Neural progenitor cell (in vitro differentiated cells): Measurements from ENCODE around the gene FOXK1. TPM values are rescaled to one million over a fixed set of nuclear protein-coding genes. Genes with fewer than 3 reads are reported as not detected.

ENCODE experiments used
- DNase-seq: peaks from one replicate; pipeline ENCODE4 v3.0.0-alpha.2; 2016; ENCODE audit warnings: low spot score
- H2AFZ ChIP-seq: fragments of 200-600 bp; sonication (generic); replicated peaks from 2 replicates; pipeline ENCODE4 v1.6.1; 2016; ENCODE audit warnings: antibody characterized with exemption
- H3F3A ChIP-seq: fragments of 200-600 bp; sonication (generic); 2 replicates; pipeline ENCODE4 v1.6.1; 2016; ENCODE audit warnings: antibody characterized with exemption, low read depth
- H3K27ac ChIP-seq: fragments of 200-600 bp; sonication (generic); 2 replicates; pipeline ENCODE4 v1.5.1; 2016; ENCODE audit warnings: mild to moderate bottlenecking
- H3K27me3 ChIP-seq: fragments of 200-600 bp; sonication (generic); 2 replicates; pipeline ENCODE4 v1.6.1; 2016; ENCODE audit warnings: mild to moderate bottlenecking, moderate library complexity
- H3K36me3 ChIP-seq: fragments of 200-600 bp; sonication (generic); 2 replicates; pipeline ENCODE4 v1.5.1; 2016
- H3K4me1 ChIP-seq: fragments of 200-600 bp; sonication (generic); 2 replicates; pipeline ENCODE4 v1.6.1; 2016; ENCODE audit warnings: mixed run types
- H3K4me2 ChIP-seq: fragments of 200-600 bp; sonication (generic); 2 replicates; pipeline ENCODE4 v1.6.1; 2016
- H3K4me3 ChIP-seq: fragments of 200-600 bp; sonication (generic); 2 replicates; pipeline ENCODE4 v1.5.1; 2016
- H3K79me2 ChIP-seq: fragments of 200-600 bp; sonication (generic); 2 replicates; pipeline ENCODE4 v1.6.1; 2016; ENCODE audit warnings: low read depth
- H3K9ac ChIP-seq: fragments of 200-600 bp; sonication (generic); 2 replicates; pipeline ENCODE4 v1.6.1; 2016
- H3K9me3 ChIP-seq: fragments of 200-600 bp; sonication (generic); 2 replicates; pipeline ENCODE4 v1.5.1; 2016; ENCODE audit warnings: low read depth
- H4K20me1 ChIP-seq: fragments of 200-600 bp; sonication (generic); 2 replicates; pipeline ENCODE4 v1.6.1; 2016; ENCODE audit warnings: low read depth
- H3K27ac Mint-ChIP-seq: 3 replicates; pipeline ENCODE4 v1.8.0; 2021; ENCODE audit warnings: mixed read lengths
- H3K27me3 Mint-ChIP-seq: 2 replicates; pipeline ENCODE4 v1.8.0; 2022; ENCODE audit warnings: low read depth, mild to moderate bottlenecking, inconsistent platforms, moderate library complexity, mixed read lengths; ENCODE audit not compliant: insufficient read depth
- H3K36me3 Mint-ChIP-seq: 3 replicates; pipeline ENCODE4 v1.8.0; 2021; ENCODE audit warnings: mixed read lengths
- H3K4me1 Mint-ChIP-seq: 3 replicates; pipeline ENCODE4 v1.8.0; 2021; ENCODE audit warnings: mixed read lengths
- H3K4me3 Mint-ChIP-seq: 3 replicates; pipeline ENCODE4 v1.8.0; 2021; ENCODE audit warnings: mild to moderate bottlenecking, moderate library complexity, mixed read lengths
- H3K9me3 Mint-ChIP-seq: 3 replicates; pipeline ENCODE4 v1.8.0; 2020; ENCODE audit warnings: mixed read lengths
- EZH2 ChIP-seq: fragments of 200-600 bp; sonication (generic); IDR thresholded peaks from 2 replicates; pipeline ENCODE4 v1.6.1; 2017; ENCODE audit warnings: antibody characterized with exemption, mild to moderate bottlenecking, moderate library complexity
- EZH2phosphoT487 ChIP-seq: fragments of 200-600 bp; sonication (generic); IDR thresholded peaks from 2 replicates; pipeline ENCODE4 v1.6.1; 2017; ENCODE audit warnings: antibody characterized with exemption
- total RNA-seq: library from RNA; depleted of rRNA; stranded (reverse); fragments of >200 nt; gene quantifications from 2 replicates; pipeline ENCODE4 v1.2.3, GENCODE V29; 2015; ENCODE audit warnings: low replicate concordance
- TF ChIP-seq, protein P1 (sequence below): fragments of 200-600 bp; sonication (generic); IDR thresholded peaks from 2 replicates; pipeline ENCODE4 v1.5.1; 2017; ENCODE audit warnings: antibody characterized with exemption, mild to moderate bottlenecking

Gene FOXK1
- total RNA-seq, 1 donor from 2014 or later: 11.1 TPM

DNA sequence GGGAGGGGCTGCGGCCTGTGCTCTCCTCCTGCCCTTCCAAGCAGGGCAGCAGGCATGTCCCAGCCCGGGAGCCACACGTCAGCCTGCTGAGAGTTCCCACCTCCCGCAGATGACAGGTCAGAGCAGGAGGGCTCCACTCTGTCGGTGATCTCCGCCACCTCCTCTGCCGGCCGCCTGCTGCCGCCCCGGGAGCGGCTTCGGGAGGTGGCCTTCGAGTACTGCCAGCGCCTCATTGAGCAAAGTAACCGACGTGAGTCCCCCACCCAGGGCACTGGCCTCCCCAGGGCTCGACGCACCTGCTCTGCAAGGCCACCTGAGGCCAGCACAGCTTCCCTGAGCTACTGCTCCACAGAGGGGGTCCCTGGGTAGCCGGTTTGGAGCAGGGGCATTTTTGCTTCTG, 102.7 kb downstream of the FOXK1 start:
- Mint-ChIP-seq H3K4me1 (no peaks in the 10 kb centered on the region), H3K9me3 (no peaks in the 10 kb centered on the region), H3K36me3 (no peaks in the 10 kb centered on the region), H3K27me3 (peaks cover 2% of the 10 kb centered on the region), H3K27ac (no peak overlapping the region), H3K4me3 (no peak overlapping the region)
- Histone ChIP-seq H3K4me1 (no peaks in the 10 kb centered on the region), H3F3A (no peaks in the 10 kb centered on the region), H3K9ac (no peak overlapping the region), H3K27ac (no peak overlapping the region), H3K9me3 (no peaks in the 10 kb centered on the region), H2AFZ (no peak overlapping the region), H3K36me3 (no peaks in the 10 kb centered on the region), H3K27me3 (no peaks in the 10 kb centered on the region), H3K4me3 (no peak overlapping the region), H3K79me2 (no peaks in the 10 kb centered on the region), H3K4me2 (no peak overlapping the region), H4K20me1 (no peaks in the 10 kb centered on the region)
- TF ChIP-seq EZH2: no peak
- TF ChIP-seq, protein P1, sequence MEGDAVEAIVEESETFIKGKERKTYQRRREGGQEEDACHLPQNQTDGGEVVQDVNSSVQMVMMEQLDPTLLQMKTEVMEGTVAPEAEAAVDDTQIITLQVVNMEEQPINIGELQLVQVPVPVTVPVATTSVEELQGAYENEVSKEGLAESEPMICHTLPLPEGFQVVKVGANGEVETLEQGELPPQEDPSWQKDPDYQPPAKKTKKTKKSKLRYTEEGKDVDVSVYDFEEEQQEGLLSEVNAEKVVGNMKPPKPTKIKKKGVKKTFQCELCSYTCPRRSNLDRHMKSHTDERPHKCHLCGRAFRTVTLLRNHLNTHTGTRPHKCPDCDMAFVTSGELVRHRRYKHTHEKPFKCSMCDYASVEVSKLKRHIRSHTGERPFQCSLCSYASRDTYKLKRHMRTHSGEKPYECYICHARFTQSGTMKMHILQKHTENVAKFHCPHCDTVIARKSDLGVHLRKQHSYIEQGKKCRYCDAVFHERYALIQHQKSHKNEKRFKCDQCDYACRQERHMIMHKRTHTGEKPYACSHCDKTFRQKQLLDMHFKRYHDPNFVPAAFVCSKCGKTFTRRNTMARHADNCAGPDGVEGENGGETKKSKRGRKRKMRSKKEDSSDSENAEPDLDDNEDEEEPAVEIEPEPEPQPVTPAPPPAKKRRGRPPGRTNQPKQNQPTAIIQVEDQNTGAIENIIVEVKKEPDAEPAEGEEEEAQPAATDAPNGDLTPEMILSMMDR: no peak
- TF ChIP-seq EZH2phosphoT487: no peak
- no peak for DNase-seq

- H3K27me3 ChIP-seq: no peaks in the 10 kb centered on the region
- TF ChIP-seq, protein P1: no peak
- H4K20me1 ChIP-seq: no peaks in the 10 kb centered on the region
- H3K4me2 ChIP-seq: no peak overlapping the region
- H3K27ac ChIP-seq: no peak overlapping the region
- no peaks in the 10 kb centered on the region for H3K4me1 ChIP-seq
- Mint-ChIP-seq H3K9me3 (no peaks in the 10 kb centered on the region), H3K27me3 (peaks cover 2% of the 10 kb centered on the region), H3K4me1 (no peaks in the 10 kb centered on the region), H3K4me3 (no peak overlapping the region), H3K36me3 (no peaks in the 10 kb centered on the region), H3K27ac (no peak overlapping the region)
- no peak overlapping the region for H2AFZ ChIP-seq
- no peak for DNase-seq
- H3K9ac ChIP-seq: no peak overlapping the region
- H3F3A ChIP-seq: no peaks in the 10 kb centered on the region
- no peaks in the 10 kb centered on the region for H3K36me3 ChIP-seq
- H3K79me2 ChIP-seq: no peaks in the 10 kb centered on the region
- no peak overlapping the region for H3K4me3 ChIP-seq
- H3K9me3 ChIP-seq: no peaks in the 10 kb centered on the region
Measured at GRCh38 chr7:4785371-4785770, 103.3 kb downstream of the FOXK1 start.

GRCh38 chr7:4786015-4786414, 103.9 kb downstream of the FOXK1 start:
- H3K4me2 ChIP-seq: no peak overlapping the region
- H3K36me3 ChIP-seq: no peaks in the 10 kb centered on the region
- H3K4me3 Mint-ChIP-seq: no peak overlapping the region

More at GRCh38 chr7:4786015-4786414, 103.9 kb downstream of the FOXK1 start:
- DNase-seq: no peak
- Mint-ChIP-seq H3K9me3 (no peaks in the 10 kb centered on the region), H3K36me3 (no peaks in the 10 kb centered on the region), H3K27ac (no peak overlapping the region), H3K4me1 (no peaks in the 10 kb centered on the region), H3K27me3 (peaks cover 2% of the 10 kb centered on the region)
- H3F3A ChIP-seq: no peaks in the 10 kb centered on the region
- H3K4me3 ChIP-seq: no peak overlapping the region
- no peaks in the 10 kb centered on the region for H3K9me3 ChIP-seq
- no peak overlapping the region for H3K27ac ChIP-seq
- TF ChIP-seq, protein P1: no peak
- TF ChIP-seq EZH2phosphoT487 (no peak), EZH2 (no peak)
- H3K27me3 ChIP-seq: no peaks in the 10 kb centered on the region
- no peak overlapping the region for H2AFZ ChIP-seq
- H4K20me1 ChIP-seq: no peaks in the 10 kb centered on the region
- H3K4me1 ChIP-seq: no peaks in the 10 kb centered on the region
- no peak overlapping the region for H3K9ac ChIP-seq
- H3K79me2 ChIP-seq: no peaks in the 10 kb centered on the region
